ENCODE data around the gene ARL10.

Gene ARL10

GRCh38 chr5:176365351-176366231, at the start of gene ARL10:
TSS of gene ARL10 (plus strand) at chr5:176365487. CDS start at chr5:176365564, 77 bp downstream.
- Mint-ChIP-seq H3K27me3 (no peaks in the 10 kb centered on the region), H3K36me3 (ENCODE audit: low read depth) (peaks cover 43% of the 10 kb centered on the region), H3K4me3 (peak within 1 kb of the TSS; percentile 77), H3K4me1 (ENCODE audit: low read depth) (peaks cover 28% of the 10 kb centered on the region), H3K27ac (peak within 1 kb of the TSS; percentile 77), H3K9me3 (no peaks in the 10 kb centered on the region)
- peak; percentile 80 for DNase-seq

GRCh38 chr5:176317534-176318374, 47.5 kb upstream of the ARL10 start:
- Mint-ChIP-seq H3K27ac (no peak overlapping the region), H3K27me3 (no peaks in the 10 kb centered on the region), H3K4me1 (ENCODE audit: low read depth) (no peaks in the 10 kb centered on the region), H3K9me3 (no peaks in the 10 kb centered on the region), H3K36me3 (ENCODE audit: low read depth) (peaks cover 66% of the 10 kb centered on the region), H3K4me3 (no peak overlapping the region)
- no peak for DNase-seq

GRCh38 chr5:176319827-176320554, 45.3 kb upstream of the ARL10 start:
- H3K36me3 Mint-ChIP-seq (ENCODE audit: low read depth), result peaks cover 66% of the 10 kb centered on the region
- H3K4me1 Mint-ChIP-seq (ENCODE audit: low read depth), result no peaks in the 10 kb centered on the region
- H3K9me3 Mint-ChIP-seq, result no peaks in the 10 kb centered on the region
- H3K27ac Mint-ChIP-seq, result no peak overlapping the region
- no peak for DNase-seq
- H3K27me3 Mint-ChIP-seq, result no peaks in the 10 kb centered on the region
- no peak overlapping the region for H3K4me3 Mint-ChIP-seq

- H3K27me3 Mint-ChIP-seq, result no peaks in the 10 kb centered on the region
- H3K9me3 Mint-ChIP-seq, result no peaks in the 10 kb centered on the region
- H3K4me1 Mint-ChIP-seq (ENCODE audit: low read depth), result no peaks in the 10 kb centered on the region
- H3K36me3 Mint-ChIP-seq (ENCODE audit: low read depth), result peaks cover 62% of the 10 kb centered on the region
- no peak for DNase-seq
- no peak overlapping the region for H3K27ac Mint-ChIP-seq
- no peak overlapping the region for H3K4me3 Mint-ChIP-seq
Observed at GRCh38 chr5:176320577-176320976, 44.7 kb upstream of the ARL10 start.

- H3K27ac Mint-ChIP-seq, result no peak overlapping the region
Observed at GRCh38 chr5:176334031-176334770, 31.1 kb upstream of the ARL10 start.

GRCh38 chr5:176337913-176338312, 27.4 kb upstream of the ARL10 start:
- DNase-seq, result no peak
- Mint-ChIP-seq H3K4me1 (ENCODE audit: low read depth) (no peaks in the 10 kb centered on the region), H3K27me3 (no peaks in the 10 kb centered on the region), H3K9me3 (peaks cover 8% of the 10 kb centered on the region), H3K36me3 (ENCODE audit: low read depth) (peaks cover 45% of the 10 kb centered on the region), H3K27ac (no peak overlapping the region), H3K4me3 (no peak overlapping the region)

More at GRCh38 chr5:176334031-176334770, 31.1 kb upstream of the ARL10 start:
- Mint-ChIP-seq H3K4me3 (no peak overlapping the region), H3K9me3 (peaks cover 8% of the 10 kb centered on the region), H3K4me1 (ENCODE audit: low read depth) (no peaks in the 10 kb centered on the region), H3K27me3 (no peaks in the 10 kb centered on the region), H3K36me3 (ENCODE audit: low read depth) (peaks cover 58% of the 10 kb centered on the region)
- DNase-seq, result no peak

- no peak for DNase-seq
- Mint-ChIP-seq H3K27ac (no peak overlapping the region), H3K4me1 (ENCODE audit: low read depth) (no peaks in the 10 kb centered on the region), H3K36me3 (ENCODE audit: low read depth) (peaks cover 43% of the 10 kb centered on the region), H3K4me3 (no peak overlapping the region), H3K9me3 (peaks cover under 1% of the 10 kb centered on the region), H3K27me3 (no peaks in the 10 kb centered on the region)
Observed at GRCh38 chr5:176339304-176339703, 26.0 kb upstream of the ARL10 start.

GRCh38 chr5:176341325-176342157, 23.7 kb upstream of the ARL10 start:
- H3K27ac Mint-ChIP-seq, result peak overlapping the region; percentile 50
- no peaks in the 10 kb centered on the region for H3K27me3 Mint-ChIP-seq
- peaks cover 53% of the 10 kb centered on the region for H3K36me3 Mint-ChIP-seq (ENCODE audit: low read depth)

GRCh38 chr5:176342158-176342483, 23.2 kb upstream of the ARL10 start:
- no peak for DNase-seq
- no peak overlapping the region for H3K27ac Mint-ChIP-seq
- H3K4me3 Mint-ChIP-seq, result no peak overlapping the region
- no peaks in the 10 kb centered on the region for H3K9me3 Mint-ChIP-seq
- H3K4me1 Mint-ChIP-seq (ENCODE audit: low read depth), result no peaks in the 10 kb centered on the region
- peaks cover 52% of the 10 kb centered on the region for H3K36me3 Mint-ChIP-seq (ENCODE audit: low read depth)
- no peaks in the 10 kb centered on the region for H3K27me3 Mint-ChIP-seq

More at GRCh38 chr5:176341325-176342157, 23.7 kb upstream of the ARL10 start:
- no peaks in the 10 kb centered on the region for H3K9me3 Mint-ChIP-seq
- no peak overlapping the region for H3K4me3 Mint-ChIP-seq
- no peaks in the 10 kb centered on the region for H3K4me1 Mint-ChIP-seq (ENCODE audit: low read depth)
- DNase-seq, result no peak

- no peaks in the 10 kb centered on the region for H3K9me3 Mint-ChIP-seq
Observed at GRCh38 chr5:176342766-176343458, 22.4 kb upstream of the ARL10 start.

GRCh38 chr5:176350416-176350815, 14.9 kb upstream of the ARL10 start:
- peaks cover 96% of the 10 kb centered on the region for H3K36me3 Mint-ChIP-seq (ENCODE audit: low read depth)
- no peaks in the 10 kb centered on the region for H3K9me3 Mint-ChIP-seq
- H3K27ac Mint-ChIP-seq, result peak overlapping the region; percentile 76
- no peak for DNase-seq
- no peak overlapping the region for H3K4me3 Mint-ChIP-seq
- peaks cover 13% of the 10 kb centered on the region for H3K4me1 Mint-ChIP-seq (ENCODE audit: low read depth)
- H3K27me3 Mint-ChIP-seq, result no peaks in the 10 kb centered on the region

More at GRCh38 chr5:176342766-176343458, 22.4 kb upstream of the ARL10 start:
- Mint-ChIP-seq H3K36me3 (ENCODE audit: low read depth) (peaks cover 52% of the 10 kb centered on the region), H3K27ac (peak overlapping the region; percentile 5), H3K4me1 (ENCODE audit: low read depth) (no peaks in the 10 kb centered on the region), H3K27me3 (no peaks in the 10 kb centered on the region), H3K4me3 (no peak overlapping the region)
- no peak for DNase-seq

- Mint-ChIP-seq H3K4me3 (no peak overlapping the region), H3K36me3 (ENCODE audit: low read depth) (peaks cover 97% of the 10 kb centered on the region), H3K9me3 (no peaks in the 10 kb centered on the region), H3K4me1 (ENCODE audit: low read depth) (peaks cover 21% of the 10 kb centered on the region), H3K27ac (peak overlapping the region; percentile 71), H3K27me3 (no peaks in the 10 kb centered on the region)
- DNase-seq, result no peak
Observed at GRCh38 chr5:176352116-176352878, 13.0 kb upstream of the ARL10 start.
